ENCODE measurements around the gene PPP2R2B.
A peak's percentile ranks its signal among the peaks of the same experiment; 100 is the strongest.

The PPP2R2B gene

DNA sequence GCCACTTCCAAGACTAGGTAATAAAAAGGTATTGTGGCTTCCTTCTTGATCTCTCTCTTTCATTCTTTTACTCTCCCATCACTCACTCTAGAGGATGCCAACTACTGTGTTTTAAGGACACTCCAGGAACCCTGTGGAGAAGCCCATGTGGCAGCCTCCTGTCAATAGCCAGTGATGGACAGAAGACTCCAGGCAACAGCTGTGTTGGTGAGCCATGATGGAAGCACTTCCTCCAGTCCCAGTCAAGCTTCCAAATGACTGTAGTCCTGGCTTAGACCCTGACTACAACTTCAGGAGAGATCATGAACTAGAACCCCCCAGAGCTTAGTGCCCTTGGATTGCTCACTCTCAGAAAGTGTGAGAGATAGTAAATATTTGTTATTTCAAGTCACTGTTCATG lies 123.9 kb downstream of the PPP2R2B start:
- TF ChIP-seq, protein P1, sequence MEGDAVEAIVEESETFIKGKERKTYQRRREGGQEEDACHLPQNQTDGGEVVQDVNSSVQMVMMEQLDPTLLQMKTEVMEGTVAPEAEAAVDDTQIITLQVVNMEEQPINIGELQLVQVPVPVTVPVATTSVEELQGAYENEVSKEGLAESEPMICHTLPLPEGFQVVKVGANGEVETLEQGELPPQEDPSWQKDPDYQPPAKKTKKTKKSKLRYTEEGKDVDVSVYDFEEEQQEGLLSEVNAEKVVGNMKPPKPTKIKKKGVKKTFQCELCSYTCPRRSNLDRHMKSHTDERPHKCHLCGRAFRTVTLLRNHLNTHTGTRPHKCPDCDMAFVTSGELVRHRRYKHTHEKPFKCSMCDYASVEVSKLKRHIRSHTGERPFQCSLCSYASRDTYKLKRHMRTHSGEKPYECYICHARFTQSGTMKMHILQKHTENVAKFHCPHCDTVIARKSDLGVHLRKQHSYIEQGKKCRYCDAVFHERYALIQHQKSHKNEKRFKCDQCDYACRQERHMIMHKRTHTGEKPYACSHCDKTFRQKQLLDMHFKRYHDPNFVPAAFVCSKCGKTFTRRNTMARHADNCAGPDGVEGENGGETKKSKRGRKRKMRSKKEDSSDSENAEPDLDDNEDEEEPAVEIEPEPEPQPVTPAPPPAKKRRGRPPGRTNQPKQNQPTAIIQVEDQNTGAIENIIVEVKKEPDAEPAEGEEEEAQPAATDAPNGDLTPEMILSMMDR (conservative IDR thresholded peaks at IDR 0.05; ENCODE audit: low read length) = no peak
- no peak for DNase-seq (ENCODE audit: low read depth)
- no peak overlapping the region for H3K4me3 ChIP-seq (ENCODE audit: low read length)

DNA sequence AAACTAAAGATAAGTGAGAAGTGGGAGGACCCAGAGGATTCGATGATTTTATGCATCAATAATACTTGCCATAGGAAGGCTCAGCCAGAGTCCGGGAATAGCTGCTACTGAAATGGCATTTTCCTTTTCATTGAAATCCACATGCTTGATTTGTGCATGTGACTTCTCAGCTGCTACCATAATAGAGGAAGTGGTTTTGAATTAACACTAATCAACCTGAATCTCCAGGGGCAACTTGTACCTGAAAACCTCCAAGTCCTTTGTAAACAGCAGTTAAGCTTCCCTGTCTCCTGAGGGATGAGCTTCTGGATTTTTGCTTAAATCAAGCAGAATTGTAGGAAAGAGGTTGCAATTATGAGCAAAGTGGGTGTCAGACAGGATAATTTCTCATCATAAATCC lies 124.9 kb downstream of the PPP2R2B start:
- TF ChIP-seq, protein P1 (conservative IDR thresholded peaks at IDR 0.05; ENCODE audit: low read length) = no peak
- H3K4me3 ChIP-seq (ENCODE audit: low read length) = no peak overlapping the region
- no peak for DNase-seq (ENCODE audit: low read depth)

DNA sequence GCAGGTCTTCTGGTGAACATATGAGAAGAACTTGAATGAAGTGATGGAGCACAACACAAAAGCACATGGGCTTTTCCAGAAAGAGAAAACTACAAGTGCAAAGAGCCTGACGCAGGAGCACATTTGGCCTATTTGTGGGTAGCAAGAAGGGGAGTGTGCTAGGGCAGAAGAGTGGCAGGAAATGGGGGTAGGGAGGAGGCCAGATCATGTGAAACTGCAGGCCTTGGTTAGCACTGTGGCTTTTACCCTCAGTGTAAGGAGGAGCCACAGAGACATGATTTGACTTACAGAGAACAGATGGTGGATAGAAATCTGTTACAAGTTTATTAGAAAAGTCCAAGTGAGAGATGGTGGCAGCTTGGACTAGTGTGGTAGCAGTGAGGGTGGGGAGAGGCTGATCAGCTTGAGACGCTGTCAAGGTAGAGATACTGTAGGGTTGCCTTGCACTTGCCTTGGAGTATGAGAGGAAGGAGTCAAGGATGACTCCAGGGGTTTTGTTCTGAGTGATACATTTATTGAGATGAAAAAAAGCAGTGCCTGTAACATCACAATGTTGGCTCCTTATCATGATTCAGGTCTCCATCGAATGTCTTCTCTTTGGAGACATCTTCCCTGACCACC lies 126.7 kb downstream of the PPP2R2B start:
- TF ChIP-seq, protein P1 (conservative IDR thresholded peaks at IDR 0.05; ENCODE audit: low read length) = no peak
- no peak for DNase-seq (ENCODE audit: low read depth)
- H3K4me3 ChIP-seq (ENCODE audit: low read length) = no peak overlapping the region

DNA sequence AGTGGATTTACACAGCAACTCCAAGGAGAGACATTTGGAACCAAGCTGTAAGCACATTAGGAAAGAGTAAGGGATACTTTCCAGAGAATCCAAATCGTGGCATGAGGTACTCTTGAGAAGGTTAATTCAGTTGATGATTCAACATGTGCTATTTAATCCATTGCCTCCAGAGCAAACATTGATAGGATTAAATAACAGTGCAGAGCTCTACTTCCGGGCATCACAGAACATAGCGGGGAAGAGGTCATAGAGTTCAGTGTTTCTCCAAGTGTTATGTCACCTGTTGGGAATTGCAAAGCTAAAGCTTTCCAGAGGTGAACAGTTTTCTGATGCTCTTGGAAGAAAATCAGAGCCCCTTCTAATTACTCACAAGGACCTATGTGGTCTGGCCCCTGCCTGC lies 127.5 kb downstream of the PPP2R2B start:
- no peak for DNase-seq (ENCODE audit: low read depth)
- TF ChIP-seq, protein P1 (conservative IDR thresholded peaks at IDR 0.05; ENCODE audit: low read length) = no peak
- no peak overlapping the region for H3K4me3 ChIP-seq (ENCODE audit: low read length)

DNA sequence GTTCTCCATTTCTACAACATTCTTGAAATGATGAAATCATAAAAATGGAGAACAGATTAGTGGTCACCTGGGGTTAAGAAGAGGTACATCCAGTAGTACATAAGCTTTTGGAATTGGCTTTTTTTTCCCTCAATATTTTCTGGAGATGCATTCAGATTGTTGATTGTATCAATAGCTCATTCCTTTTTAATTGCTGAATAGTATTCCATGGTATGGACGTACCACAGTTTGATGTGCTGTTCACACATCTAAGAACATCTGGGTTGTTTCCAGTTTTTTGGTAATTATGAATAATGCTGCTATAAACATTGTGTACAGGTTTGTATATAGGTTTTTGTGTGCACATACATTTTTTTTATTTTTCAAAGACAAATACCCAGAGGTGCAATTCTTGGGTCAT lies 130.0 kb downstream of the PPP2R2B start:
- no peak overlapping the region for H3K4me3 ChIP-seq (ENCODE audit: low read length)
- TF ChIP-seq, protein P1 (conservative IDR thresholded peaks at IDR 0.05; ENCODE audit: low read length) = no peak
- no peak for DNase-seq (ENCODE audit: low read depth)

DNA sequence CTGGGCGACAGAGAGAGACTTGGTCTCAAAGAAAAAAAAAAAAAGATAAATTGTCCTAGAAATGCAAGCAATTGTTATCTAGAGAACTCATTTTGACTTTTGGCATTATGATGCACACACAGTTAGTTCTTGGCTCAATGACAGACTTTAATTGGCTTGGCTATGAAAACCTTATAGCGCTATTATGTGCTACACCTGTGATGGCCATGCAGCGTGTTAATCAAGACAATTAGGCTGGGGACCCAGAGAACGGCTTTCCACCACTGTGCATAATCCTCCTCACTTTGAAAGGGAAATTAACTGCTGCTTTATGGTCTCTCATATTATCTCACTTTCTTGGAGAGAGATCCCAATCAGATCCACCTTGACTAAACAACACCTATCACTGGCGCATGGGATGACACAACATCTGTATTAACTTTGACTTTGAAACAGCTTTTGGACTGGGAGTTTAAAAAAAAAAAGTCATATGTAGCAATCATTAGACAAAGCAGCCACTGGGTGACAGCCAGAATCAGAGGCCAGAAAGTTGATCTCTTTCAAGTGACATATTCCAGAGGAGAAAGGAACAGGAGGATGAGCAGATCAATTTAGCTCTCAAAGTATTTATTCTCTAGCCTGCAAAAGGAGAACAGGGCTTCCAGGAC lies 132.5 kb downstream of the PPP2R2B start:
- TF ChIP-seq, protein P1 (conservative IDR thresholded peaks at IDR 0.05; ENCODE audit: low read length) = no peak
- no peak overlapping the region for H3K4me3 ChIP-seq (ENCODE audit: low read length)
- DNase-seq (ENCODE audit: low read depth) = no peak

DNA sequence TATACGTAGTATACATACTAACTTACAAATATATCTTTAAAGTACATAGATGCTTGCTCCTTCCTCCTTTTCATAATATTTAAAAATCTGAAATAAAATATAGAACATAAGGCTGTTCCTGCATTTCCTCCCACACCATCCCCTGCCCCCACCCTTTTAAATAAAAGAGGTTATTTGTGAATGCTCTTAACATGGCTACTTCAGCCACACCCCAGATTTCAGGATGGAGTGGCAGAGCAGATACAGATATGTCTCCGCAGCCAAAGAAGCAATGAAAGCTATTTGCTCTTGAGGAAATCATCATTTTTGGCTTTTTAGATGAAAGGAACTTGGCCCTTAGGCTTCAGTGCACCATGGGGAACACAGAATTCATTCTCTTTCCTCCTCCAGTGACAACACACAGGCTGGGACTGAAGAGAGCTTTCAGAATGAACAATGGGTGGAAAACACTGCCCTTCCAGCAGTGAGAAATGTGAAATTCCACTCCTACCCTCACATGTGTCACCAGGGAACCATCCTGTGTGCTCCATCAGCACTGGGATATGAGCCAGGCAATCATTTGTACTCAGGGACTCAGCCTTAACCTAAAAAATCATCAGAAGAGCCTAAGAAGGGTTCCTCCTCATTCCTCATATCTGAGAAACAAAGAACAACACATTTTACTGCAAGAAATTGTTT lies 134.3 kb downstream of the PPP2R2B start:
- TF ChIP-seq, protein P1 (conservative IDR thresholded peaks at IDR 0.05; ENCODE audit: low read length) = no peak
- no peak overlapping the region for H3K4me3 ChIP-seq (ENCODE audit: low read length)
- peak; percentile 50 for DNase-seq (ENCODE audit: low read depth)

Measured in AG10803 (cell line).